ENCODE results near the gene C9orf152.

The C9orf152 gene

DNA sequence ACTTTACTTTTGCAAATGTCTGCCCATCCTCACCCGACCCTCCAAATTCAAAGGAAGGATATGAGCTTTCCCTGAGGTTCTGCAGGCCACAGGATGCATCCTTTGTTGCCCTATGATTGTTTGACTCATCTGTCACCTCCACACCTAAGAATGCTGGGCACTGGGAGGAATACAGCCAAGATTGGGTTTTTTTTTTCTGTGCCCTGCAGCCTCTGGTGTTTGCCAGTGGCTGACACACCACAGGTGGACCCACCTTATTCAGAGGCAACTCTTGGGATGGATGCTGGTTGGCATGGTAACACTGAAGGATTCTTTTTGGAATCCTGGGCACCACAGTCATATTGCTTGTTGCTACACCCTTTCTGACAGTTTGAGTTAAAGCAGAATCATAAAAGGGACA, 29.7 kb downstream of the C9orf152 start:
- DNase-seq (ENCODE audit: low spot score), result no peak
- TF ChIP-seq, protein P1, sequence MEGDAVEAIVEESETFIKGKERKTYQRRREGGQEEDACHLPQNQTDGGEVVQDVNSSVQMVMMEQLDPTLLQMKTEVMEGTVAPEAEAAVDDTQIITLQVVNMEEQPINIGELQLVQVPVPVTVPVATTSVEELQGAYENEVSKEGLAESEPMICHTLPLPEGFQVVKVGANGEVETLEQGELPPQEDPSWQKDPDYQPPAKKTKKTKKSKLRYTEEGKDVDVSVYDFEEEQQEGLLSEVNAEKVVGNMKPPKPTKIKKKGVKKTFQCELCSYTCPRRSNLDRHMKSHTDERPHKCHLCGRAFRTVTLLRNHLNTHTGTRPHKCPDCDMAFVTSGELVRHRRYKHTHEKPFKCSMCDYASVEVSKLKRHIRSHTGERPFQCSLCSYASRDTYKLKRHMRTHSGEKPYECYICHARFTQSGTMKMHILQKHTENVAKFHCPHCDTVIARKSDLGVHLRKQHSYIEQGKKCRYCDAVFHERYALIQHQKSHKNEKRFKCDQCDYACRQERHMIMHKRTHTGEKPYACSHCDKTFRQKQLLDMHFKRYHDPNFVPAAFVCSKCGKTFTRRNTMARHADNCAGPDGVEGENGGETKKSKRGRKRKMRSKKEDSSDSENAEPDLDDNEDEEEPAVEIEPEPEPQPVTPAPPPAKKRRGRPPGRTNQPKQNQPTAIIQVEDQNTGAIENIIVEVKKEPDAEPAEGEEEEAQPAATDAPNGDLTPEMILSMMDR (IDR thresholded peaks at IDR 0.05; ENCODE audit: poor library complexity, severe bottlenecking), result no peak
- H3K27ac ChIP-seq (ENCODE audit: poor library complexity, severe bottlenecking), result no peak overlapping the region
- H3K4me1 ChIP-seq (ENCODE audit: insufficient read depth, poor library complexity, severe bottlenecking), result peaks cover 7% of the 10 kb centered on the region
- no peaks in the 10 kb centered on the region for H3K9me3 ChIP-seq (ENCODE audit: severe bottlenecking)
- H3K36me3 ChIP-seq (ENCODE audit: low read depth), result no peaks in the 10 kb centered on the region
- H3K27me3 ChIP-seq (ENCODE audit: insufficient read depth, poor library complexity, severe bottlenecking), result no peaks in the 10 kb centered on the region
- no peak overlapping the region for H3K4me3 ChIP-seq (ENCODE audit: severe bottlenecking)
- 0 out of 3 replicates have a peak, but pooled peaks have one; percentile 11 for ATAC-seq (ENCODE audit: low read depth)

DNA sequence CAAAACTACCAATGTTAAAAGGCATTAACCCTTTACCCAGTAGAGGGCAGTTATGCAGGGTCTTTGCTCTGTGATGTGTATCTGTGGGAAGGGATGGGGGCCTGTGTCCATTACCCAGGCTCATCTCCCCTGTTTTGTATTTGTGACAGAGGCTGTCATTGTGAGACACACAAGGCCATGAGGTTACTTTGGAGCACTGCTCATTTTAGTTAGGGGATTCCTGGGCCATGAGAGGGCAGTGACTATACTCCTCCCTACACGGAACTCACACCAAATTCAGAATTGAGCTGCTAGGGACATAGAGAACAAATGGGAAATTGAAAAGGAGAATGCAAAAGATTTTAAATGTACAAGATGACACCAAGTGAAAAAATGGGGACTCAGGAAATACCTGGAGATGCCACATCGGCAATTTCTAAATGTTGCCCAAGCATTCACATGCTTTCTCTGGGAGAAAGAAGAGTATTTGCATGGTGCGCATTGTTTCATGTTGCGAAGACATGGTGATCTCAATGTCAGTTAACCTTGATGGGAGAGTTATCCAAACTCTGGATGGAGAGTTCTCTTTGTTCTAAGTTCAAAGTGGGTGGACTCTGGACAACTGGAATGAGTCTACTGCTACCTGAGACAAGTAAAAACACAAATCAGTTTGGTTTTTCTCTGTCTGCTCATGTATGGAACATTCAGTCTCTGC, 32.5 kb downstream of the C9orf152 start:
- Histone ChIP-seq H3K36me3 (ENCODE audit: low read depth) (peaks cover 8% of the 10 kb centered on the region; the same call in 1 of the 2 replicates), H3K4me1 (ENCODE audit: insufficient read depth, poor library complexity, severe bottlenecking) (peaks cover 3% of the 10 kb centered on the region), H3K27ac (ENCODE audit: poor library complexity, severe bottlenecking) (no peak overlapping the region), H3K9me3 (ENCODE audit: severe bottlenecking) (no peaks in the 10 kb centered on the region), H3K27me3 (ENCODE audit: insufficient read depth, poor library complexity, severe bottlenecking) (no peaks in the 10 kb centered on the region), H3K4me3 (ENCODE audit: severe bottlenecking) (no peak overlapping the region)
- ATAC-seq (ENCODE audit: low read depth) (peak; percentile 18; the same call in 1 of the 3 replicates), DNase-seq (ENCODE audit: low spot score) (no peak)
- TF ChIP-seq, protein P1 (IDR thresholded peaks at IDR 0.05; ENCODE audit: poor library complexity, severe bottlenecking), result no peak

DNA sequence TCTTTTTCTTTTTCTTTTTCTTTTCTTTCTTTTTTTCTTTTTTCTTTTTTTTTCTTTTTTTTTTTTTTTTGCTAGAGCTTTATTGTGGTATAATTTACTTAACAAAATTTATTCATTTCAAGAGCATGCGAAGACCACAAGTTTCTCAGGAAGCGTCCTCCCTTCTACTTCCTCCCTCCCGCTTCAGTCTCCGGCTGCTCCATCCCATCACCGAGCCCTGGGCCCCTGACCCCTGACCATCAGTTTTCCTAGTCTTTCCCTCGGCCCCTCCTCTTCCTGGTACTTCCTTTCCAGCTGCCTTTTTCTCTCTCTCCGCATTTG, 34.7 kb downstream of the C9orf152 start:
- TF ChIP-seq, protein P1 (IDR thresholded peaks at IDR 0.05; ENCODE audit: poor library complexity, severe bottlenecking), result no peak
- no peak for ATAC-seq (ENCODE audit: low read depth)

DNA sequence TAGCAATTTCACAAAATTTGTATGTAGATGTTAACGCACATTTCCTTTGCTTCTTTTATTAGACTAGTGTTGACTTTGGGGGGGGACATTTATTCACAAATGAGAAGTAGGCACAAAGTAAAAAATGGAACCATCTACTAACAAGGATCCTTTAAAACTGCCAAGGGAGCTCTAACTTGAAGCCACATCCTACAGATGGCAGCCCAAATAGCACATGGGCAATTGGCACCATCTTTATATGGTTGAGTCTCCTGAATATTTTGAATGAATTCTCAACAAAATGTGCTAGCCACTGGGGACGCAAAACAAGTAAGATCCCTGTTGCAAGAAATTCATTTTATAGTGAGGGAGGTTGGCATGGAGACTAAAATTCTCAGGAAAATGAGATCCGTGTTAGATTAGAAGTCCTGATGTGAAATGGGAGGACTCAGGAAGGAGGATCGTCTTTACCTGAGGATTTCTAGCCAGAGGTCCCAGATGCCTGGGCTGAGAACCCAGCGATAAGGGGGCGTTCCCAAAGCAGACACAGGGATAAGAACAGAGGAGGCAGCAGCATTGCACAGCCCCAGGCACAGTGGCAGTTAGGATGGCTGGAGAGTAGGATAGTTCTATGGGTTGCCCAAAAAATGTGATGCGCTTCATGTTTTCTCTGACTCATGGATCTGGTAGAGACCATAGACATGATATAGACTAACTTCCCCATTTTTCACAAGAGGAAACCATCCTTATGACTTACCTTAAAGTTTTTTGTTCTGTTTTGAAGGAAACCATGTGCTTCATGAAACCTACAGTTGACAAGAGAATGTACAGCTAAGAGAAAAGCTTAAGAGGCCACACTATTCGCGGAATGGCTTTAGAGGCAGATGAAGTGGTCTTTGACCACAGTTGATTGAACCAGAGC, 37.4 kb downstream of the C9orf152 start:
- peaks cover 37% of the 10 kb centered on the region for H3K36me3 ChIP-seq (ENCODE audit: low read depth)
- no peak for ATAC-seq (ENCODE audit: low read depth)
- no peaks in the 10 kb centered on the region for H3K4me1 ChIP-seq (ENCODE audit: insufficient read depth, poor library complexity, severe bottlenecking)
- H3K9me3 ChIP-seq (ENCODE audit: severe bottlenecking), result no peaks in the 10 kb centered on the region
- H3K4me3 ChIP-seq (ENCODE audit: severe bottlenecking), result no peak overlapping the region
- no peak overlapping the region for H3K27ac ChIP-seq (ENCODE audit: poor library complexity, severe bottlenecking)
- DNase-seq (ENCODE audit: low spot score), result no peak
- TF ChIP-seq, protein P1 (IDR thresholded peaks at IDR 0.05; ENCODE audit: poor library complexity, severe bottlenecking), result no peak
- no peaks in the 10 kb centered on the region for H3K27me3 ChIP-seq (ENCODE audit: insufficient read depth, poor library complexity, severe bottlenecking)

More for the DNA sequence above, 34.7 kb downstream of the C9orf152 start:
- Histone ChIP-seq H3K27ac (ENCODE audit: poor library complexity, severe bottlenecking) (no peak overlapping the region), H3K27me3 (ENCODE audit: insufficient read depth, poor library complexity, severe bottlenecking) (no peaks in the 10 kb centered on the region), H3K4me3 (ENCODE audit: severe bottlenecking) (no peak overlapping the region), H3K36me3 (ENCODE audit: low read depth) (peaks cover 26% of the 10 kb centered on the region), H3K4me1 (ENCODE audit: insufficient read depth, poor library complexity, severe bottlenecking) (no peaks in the 10 kb centered on the region), H3K9me3 (ENCODE audit: severe bottlenecking) (no peaks in the 10 kb centered on the region)
- no peak for DNase-seq (ENCODE audit: low spot score)

Measured in RWPE2 (cell line).